DMS79 treated with DMSO at 0.1 percent for 48 hours (cell line): ENCODE results near the gene MRPL54.

Experiments used
- DNase-seq: peaks from one replicate; lab custom pipeline; 2025; lab: John Stamatoyannopoulos, UW

Gene MRPL54

GRCh38 chr19:3769494-3769893 lies 7.0 kb downstream of the MRPL54 start:
- no peak for DNase-seq

- DNase-seq: no peak
Observed at GRCh38 chr19:3770136-3770999, 7.9 kb downstream of the MRPL54 start.

- no peak for DNase-seq
Observed at GRCh38 chr19:3771000-3771905, 8.8 kb downstream of the MRPL54 start.

DNA sequence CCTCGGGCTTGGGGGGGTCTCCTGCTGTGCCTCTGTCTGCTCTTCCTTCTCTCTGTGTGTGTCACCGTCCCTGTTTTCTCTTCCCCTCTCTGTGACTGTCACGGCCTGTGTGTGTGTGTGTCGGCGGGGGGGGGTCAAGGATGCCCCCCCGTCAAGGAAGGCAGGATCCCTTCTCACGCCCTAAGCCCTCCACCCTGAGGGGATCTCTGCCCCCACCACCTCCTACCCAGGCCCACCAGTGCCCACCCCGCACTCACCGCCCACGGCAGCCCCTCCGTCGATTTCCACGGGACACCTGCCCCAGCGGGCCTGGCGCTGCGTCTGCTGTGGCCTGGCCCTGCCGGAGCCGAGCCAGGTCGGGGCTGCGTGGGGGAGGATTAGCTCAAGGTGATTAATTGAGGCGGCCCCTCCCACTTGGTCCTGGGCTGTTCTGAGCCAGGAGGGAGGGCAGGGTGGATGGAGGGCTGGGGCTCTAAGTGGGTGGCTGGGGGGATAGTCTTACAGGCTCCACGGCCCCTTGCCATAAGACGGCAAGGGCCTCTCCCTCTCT lies 9.5 kb downstream of the MRPL54 start, which contains the start of gene RAX2:
Gene RAX2 (minus strand): TSS at position 323 of the 550 bp plus-strand sequence. CDS start 486 bp downstream, outside the sequence.
- no peak for DNase-seq

- DNase-seq: no peak
Observed at GRCh38 chr19:3773814-3774515, 11.5 kb downstream of the MRPL54 start.

- no peak for DNase-seq
Observed at GRCh38 chr19:3774621-3775373, 12.3 kb downstream of the MRPL54 start.

DNA sequence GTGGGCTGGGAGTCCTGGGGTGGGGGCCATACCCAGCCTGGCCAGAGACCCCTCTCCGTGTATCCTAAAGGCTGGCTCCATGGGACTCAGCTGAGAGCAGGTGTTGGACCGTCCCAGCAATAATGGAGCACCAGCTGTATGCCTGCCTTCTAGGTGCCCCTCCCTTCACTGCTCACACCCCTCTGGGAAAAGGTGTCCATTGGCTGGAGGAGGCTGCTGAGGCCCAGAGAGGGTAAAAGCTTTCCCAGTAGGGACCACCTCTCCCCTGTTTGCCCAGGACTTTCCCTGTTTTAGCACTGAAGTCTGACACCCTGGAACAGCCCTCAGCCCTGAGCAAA lies 12.9 kb downstream of the MRPL54 start:
- no peak for DNase-seq

- no peak for DNase-seq
Observed at GRCh38 chr19:3775831-3776230, 13.3 kb downstream of the MRPL54 start.

DNA sequence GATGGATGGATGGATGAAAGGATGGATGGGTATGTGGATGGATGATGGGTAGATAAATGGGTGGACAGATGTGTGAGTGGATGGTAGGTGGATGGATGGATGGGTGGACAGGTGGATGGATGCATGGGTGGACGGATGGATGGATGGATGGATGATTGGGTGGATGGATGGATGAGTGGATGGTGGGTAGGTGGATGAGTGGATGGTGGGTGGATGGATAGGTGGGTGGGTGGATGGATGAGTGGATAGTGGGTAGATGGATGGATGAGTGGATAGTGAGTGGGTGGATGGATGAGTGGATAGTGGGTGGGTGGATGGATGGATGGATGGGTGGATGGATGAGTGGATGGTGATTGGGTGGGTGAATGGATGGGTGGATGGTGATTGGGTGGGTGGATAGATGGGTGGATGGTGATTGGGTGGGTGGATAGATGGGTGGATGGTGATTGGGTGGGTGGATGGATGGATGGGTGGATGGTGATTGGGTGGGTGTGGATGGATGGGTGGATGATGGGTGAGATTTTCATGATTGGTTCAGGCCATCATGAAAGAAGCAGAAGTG lies 14.1 kb downstream of the MRPL54 start:
- no peak for DNase-seq

DNA sequence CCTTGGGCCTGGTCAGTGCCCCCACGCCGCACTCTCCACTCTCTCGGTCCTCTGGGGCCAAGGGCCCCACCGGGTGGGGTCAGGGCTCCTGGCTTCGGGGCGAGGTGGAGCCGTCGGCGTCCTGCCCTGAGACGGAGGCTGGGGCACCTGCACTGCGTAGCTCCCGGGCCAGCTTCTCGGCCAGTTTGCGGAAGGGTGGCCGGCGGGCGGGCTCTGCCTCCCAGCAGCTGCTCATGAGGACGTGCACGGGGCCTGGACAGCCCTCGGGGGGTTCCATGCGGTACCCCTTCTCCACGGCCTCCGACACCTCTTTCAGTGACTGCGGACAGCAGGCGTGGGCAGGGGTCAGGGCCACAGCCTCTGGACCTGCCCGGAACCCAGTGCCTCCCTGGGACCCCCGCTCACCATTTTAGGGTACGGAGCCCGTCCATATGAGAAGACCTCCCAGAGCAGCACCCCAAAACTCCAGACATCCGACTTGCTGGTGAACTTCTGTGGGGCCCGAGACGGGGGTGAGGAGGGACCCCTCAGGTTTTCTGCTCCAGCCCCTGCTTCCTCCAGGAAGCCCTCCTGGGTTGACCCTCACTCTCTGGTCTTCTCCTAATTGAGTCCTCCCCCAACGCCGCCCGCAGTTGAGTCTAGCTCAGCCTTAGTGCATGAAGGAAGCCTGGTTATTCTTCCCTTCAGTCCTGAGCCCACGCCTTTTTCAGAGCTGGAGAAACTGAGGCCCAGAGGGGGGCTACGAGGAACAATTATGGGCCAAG lies 15.8 kb downstream of the MRPL54 start:
- DNase-seq: no peak

- no peak for DNase-seq
Observed at GRCh38 chr19:3778899-3779723, 16.6 kb downstream of the MRPL54 start.

DNA sequence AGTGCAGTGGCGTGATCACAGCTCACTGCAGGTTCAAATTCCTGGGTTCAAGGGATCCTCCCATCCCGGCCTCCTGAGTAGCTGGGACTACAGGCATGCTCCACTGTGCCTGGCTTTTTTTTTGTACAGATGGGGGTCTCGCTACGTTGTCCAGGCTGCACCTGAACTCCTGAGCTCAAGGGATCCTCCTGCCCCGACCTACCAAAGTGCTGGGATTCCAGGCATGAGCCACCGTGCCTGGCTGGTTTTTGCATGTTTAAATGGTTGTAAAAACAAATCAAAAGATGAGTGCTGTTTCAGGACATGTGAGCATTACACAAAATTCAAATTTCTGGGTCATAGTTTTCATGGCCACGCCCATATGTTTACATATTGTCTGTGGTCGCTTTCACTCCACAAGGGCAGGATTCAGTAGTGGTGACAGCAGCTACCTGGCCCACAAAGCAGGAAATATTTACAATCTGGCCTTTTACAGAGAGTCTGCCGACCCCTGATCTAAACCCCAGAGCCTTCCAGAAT lies 18.4 kb downstream of the MRPL54 start:
- no peak for DNase-seq

- DNase-seq: no peak
Observed at GRCh38 chr19:3781603-3782002, 19.1 kb downstream of the MRPL54 start.

DNA sequence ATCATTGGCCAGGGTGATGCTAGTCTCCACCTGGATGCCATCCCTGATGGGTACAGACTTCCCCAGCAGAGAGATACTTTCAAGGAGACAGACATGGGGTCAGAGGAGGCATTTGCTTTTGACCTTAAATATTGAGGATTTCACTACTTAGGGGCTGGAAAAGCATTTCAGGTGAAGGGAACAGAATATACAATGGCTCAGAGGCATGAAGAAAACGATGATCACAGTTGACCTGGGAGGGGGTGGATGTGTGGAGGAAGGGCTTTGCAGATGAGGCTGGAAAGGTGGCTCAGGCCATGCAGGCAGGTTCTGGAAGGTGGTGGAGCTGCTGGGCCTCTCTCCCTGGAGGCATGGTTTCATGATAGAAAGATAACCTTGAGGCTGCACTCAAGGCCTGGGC lies 19.8 kb downstream of the MRPL54 start:
- DNase-seq: no peak

DNA sequence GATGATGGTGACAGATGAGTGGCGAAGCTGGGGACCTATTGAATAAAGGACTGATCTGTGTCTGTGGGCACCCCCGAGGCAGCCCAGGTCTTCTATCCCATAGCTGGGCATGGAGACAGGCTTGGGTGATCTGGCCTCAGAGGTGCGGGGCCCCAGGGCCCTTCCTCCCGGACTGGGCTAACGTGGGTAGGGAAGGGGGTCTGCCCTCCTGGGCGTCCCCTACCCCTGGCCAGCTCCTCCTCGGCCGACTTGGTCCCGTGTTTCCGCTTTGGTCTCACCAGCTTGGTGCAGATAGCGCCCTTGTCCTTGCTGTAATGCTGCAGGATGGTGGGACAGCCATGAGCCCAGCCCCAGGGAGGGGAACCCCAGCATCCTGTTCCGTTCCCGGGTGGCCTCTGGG lies 20.4 kb downstream of the MRPL54 start:
- no peak for DNase-seq

DNA sequence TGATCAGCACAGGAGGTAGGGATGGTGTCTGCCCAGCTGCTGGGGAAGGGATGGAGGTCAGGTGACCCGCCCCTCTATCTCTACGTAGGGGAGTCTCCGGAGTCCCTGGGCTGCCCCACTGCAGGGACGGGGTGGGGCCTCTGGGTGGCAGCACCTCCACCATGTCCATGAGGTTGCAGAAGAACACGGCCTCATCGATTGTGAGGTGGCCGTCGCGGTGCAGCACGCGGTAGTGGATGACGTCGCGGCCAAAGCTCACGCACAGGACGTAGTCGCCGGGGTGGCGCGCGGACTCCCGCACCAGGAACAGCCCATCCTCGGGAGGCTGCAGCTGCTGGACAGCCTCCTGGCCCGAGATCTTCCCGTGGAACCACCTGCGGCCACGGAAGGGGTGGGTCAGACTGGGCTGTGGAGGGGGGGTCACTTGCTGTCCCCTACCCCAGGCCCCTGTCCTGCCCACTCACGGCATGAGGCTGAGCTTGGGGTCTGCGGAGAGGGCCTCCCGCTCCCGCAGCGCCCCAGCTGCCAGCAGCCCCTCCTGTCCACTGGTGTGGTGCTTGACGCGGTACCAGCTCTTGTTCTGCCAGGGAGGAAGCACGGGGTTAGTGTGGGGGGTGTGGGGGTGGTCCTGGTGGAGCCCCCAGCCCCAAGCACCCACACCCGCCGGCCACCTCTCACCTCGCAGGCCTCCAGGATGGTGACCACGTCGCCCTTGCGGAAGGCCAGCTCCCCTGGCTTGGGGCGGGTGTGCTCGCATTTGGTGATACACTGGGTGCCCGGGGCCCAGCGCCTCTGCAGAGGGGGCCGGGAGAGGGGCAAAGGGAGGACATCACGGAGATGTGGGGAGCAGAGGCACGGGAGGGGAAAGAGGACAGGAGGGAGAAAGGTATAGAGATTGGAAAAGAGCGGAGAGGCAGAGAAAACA lies 21.4 kb downstream of the MRPL54 start:
- no peak for DNase-seq

GRCh38 chr19:3784607-3785450 lies 22.3 kb downstream of the MRPL54 start:
- DNase-seq: no peak
